ENCODE measurements around the gene STARD3NL. TPM values are rescaled to one million over a fixed set of nuclear protein-coding genes. Genes with fewer than 3 reads are reported as not detected.

STARD3NL gene
- polyA plus RNA-seq, 3 donors = 36.6 to 100 (median 86.8) TPM

GRCh38 chr7:38211940-38212339 lies 33.9 kb downstream of the STARD3NL start:
- no peak overlapping the region for H3K9ac ChIP-seq (ENCODE audit: insufficient read depth, low read length, poor library complexity, severe bottlenecking)
- H3K27ac Mint-ChIP-seq = peak overlapping the region in 3 of 7 donors; percentile 3 to 43 (median 4)
- H3K9me3 Mint-ChIP-seq = no peaks in the 10 kb centered on the region
- peaks cover 5% of the 10 kb centered on the region for H3K4me1 Mint-ChIP-seq
- H3K36me3 Mint-ChIP-seq = peaks cover 54 to 58% of the 10 kb centered on the region in 2 donors
- no peaks in the 10 kb centered on the region for H3K79me2 ChIP-seq (ENCODE audit: insufficient read depth, low read length)
- no peak overlapping the region for H3K4me2 ChIP-seq (replicated peaks; ENCODE audit: extremely low read depth, low read length, poor library complexity, severe bottlenecking)
- H3K27me3 ChIP-seq (ENCODE audit: control insufficient read depth in 2 of 2, insufficient read depth in 2 of 2, low read length in 2 of 2) = no peaks in the 10 kb centered on the region
- peaks cover 5% of the 10 kb centered on the region for H4K20me1 ChIP-seq (ENCODE audit: insufficient read depth, low read length)
- no peak for DNase-seq
- H3K9me3 ChIP-seq (replicated peaks in 1 of 2; ENCODE audit: control insufficient read depth in 1 of 2, insufficient read depth in 1 of 2, low read length in 2 of 2) = no peaks in the 10 kb centered on the region
- H3K4me3 ChIP-seq (replicated peaks in 1 of 3; ENCODE audit: low read depth in 2 of 3, low read length in 3 of 3) = no peak overlapping the region
- no peak overlapping the region for H3K4me3 Mint-ChIP-seq
- no peak for TF ChIP-seq CTCF (IDR thresholded peaks at IDR 0.05)
- no peaks in the 10 kb centered on the region for H3K27me3 Mint-ChIP-seq (ENCODE audit: low read depth in 3 of 3)
- H3K27ac ChIP-seq (ENCODE audit: low read depth in 1 of 2, low read length in 2 of 2) = no peak overlapping the region
- 77% methylated on average over 2 of the region's 3 CpGs for WGBS (ENCODE audit: insufficient coverage)
- H3K4me1 ChIP-seq (ENCODE audit: control insufficient read depth in 1 of 2, insufficient read depth in 2 of 2, low read length in 2 of 2) = peaks cover 4 to 10% of the 10 kb centered on the region in 2 donors
- intact Hi-C loops (cut with micrococcal nuclease) = loop anchor here in 1 of 2 donors (10.0 kb wide), 2 partner anchors 113 to 163 kb away; no protein-coding TSS in a partner anchor
- H2AFZ ChIP-seq (ENCODE audit: insufficient read depth, low read depth, low read length, poor library complexity, severe bottlenecking) = no peak overlapping the region
- peaks cover 37 to 76% of the 10 kb centered on the region in 2 donors for H3K36me3 ChIP-seq (replicated peaks in 1 of 2; ENCODE audit: control insufficient read depth in 1 of 2, insufficient read depth in 2 of 2, low read length in 2 of 2)

DNA sequence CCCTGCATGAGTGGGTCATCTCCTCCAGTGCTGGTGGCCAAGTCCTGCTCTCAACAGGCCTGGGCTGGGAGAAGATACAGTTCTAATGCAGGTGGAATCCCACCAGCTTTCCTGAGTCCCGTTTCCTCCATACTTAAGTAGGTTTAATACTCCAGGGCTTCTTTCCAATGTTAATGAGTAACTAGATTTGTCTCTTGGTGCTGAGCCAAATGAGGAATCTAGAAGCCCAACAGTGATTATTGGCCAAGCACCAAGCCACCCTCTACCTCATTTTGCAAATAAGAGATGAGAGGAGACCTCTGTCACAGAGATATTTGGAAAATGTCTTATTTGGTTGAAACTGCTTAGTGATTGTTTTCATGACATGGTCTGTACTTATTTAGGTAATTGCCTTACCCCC lies 37.1 kb downstream of the STARD3NL start:
- Histone ChIP-seq H3K9ac (ENCODE audit: insufficient read depth, low read length, poor library complexity, severe bottlenecking) (no peak overlapping the region), H3K4me3 (replicated peaks in 1 of 3; ENCODE audit: low read depth in 2 of 3, low read length in 3 of 3) (no peak overlapping the region), H3K27ac (ENCODE audit: low read depth in 1 of 2, low read length in 2 of 2) (no peak overlapping the region), H4K20me1 (ENCODE audit: insufficient read depth, low read length) (no peaks in the 10 kb centered on the region), H2AFZ (ENCODE audit: insufficient read depth, low read depth, low read length, poor library complexity, severe bottlenecking) (no peak overlapping the region), H3K4me2 (replicated peaks; ENCODE audit: extremely low read depth, low read length, poor library complexity, severe bottlenecking) (no peak overlapping the region), H3K79me2 (ENCODE audit: insufficient read depth, low read length) (no peaks in the 10 kb centered on the region), H3K27me3 (ENCODE audit: control insufficient read depth in 2 of 2, insufficient read depth in 2 of 2, low read length in 2 of 2) (no peaks in the 10 kb centered on the region), H3K36me3 (replicated peaks in 1 of 2; ENCODE audit: control insufficient read depth in 1 of 2, insufficient read depth in 2 of 2, low read length in 2 of 2) (peaks cover 55 to 85% of the 10 kb centered on the region in 2 donors), H3K9me3 (replicated peaks in 1 of 2; ENCODE audit: control insufficient read depth in 1 of 2, insufficient read depth in 1 of 2, low read length in 2 of 2) (no peaks in the 10 kb centered on the region), H3K4me1 (ENCODE audit: control insufficient read depth in 1 of 2, insufficient read depth in 2 of 2, low read length in 2 of 2) (peaks cover 4 to 10% of the 10 kb centered on the region in 2 donors)
- H3K27me3 Mint-ChIP-seq (ENCODE audit: low read depth in 3 of 3) = no peaks in the 10 kb centered on the region
- peaks cover 8% of the 10 kb centered on the region for H3K4me1 Mint-ChIP-seq
- intact Hi-C loops (cut with micrococcal nuclease) = loop anchor here (2.0 to 10.0 kb wide), 4 partner anchors 110 to 160 kb away; no protein-coding TSS in a partner anchor
- H3K9me3 Mint-ChIP-seq = no peaks in the 10 kb centered on the region
- H3K36me3 Mint-ChIP-seq = peaks cover 63% of the 10 kb centered on the region in 2 donors
- H3K4me3 Mint-ChIP-seq = no peak overlapping the region
- peak overlapping the region in 3 of 7 donors; percentile 15 to 78 (median 67) for H3K27ac Mint-ChIP-seq
- no peak for DNase-seq
- TF ChIP-seq CTCF (IDR thresholded peaks at IDR 0.05) = no peak
- no CpG with 5 or more reads among the region's 1 CpG for WGBS (ENCODE audit: insufficient coverage)
